ENCODE measurements around the gene SCTR.

The SCTR gene

GRCh38 chr2:119527999-119528398 lies 3.7 kb upstream of the SCTR start:
- no peak overlapping the region for H3K9ac ChIP-seq (ENCODE audit: low read length in 5 of 5)
- peaks cover 0 to 6% (median 3%) of the 10 kb centered on the region in 5 donors for H3K4me1 ChIP-seq (ENCODE audit: control insufficient read depth in 5 of 5, insufficient read depth in 5 of 5, low read length in 5 of 5)
- peaks cover 0 to 26% (median 17%) of the 10 kb centered on the region in 5 donors for H3K27me3 ChIP-seq (ENCODE audit: control insufficient read depth in 5 of 5, insufficient read depth in 4 of 5, low read length in 5 of 5)
- H3K36me3 ChIP-seq (ENCODE audit: control insufficient read depth in 5 of 5, insufficient read depth in 5 of 5, low read length in 5 of 5): no peaks in the 10 kb centered on the region
- peaks cover under 1 to 5% (median under 1%) of the 10 kb centered on the region in 5 donors for H3K9me3 ChIP-seq (ENCODE audit: control insufficient read depth in 5 of 5, low read length in 5 of 5)
- H3K27ac ChIP-seq (ENCODE audit: low read depth, low read length): no peak overlapping the region
- H3K4me3 ChIP-seq (ENCODE audit: low read depth in 1 of 5, low read length in 5 of 5): no peak overlapping the region

GRCh38 chr2:119525614-119526013 lies 1.3 kb upstream of the SCTR start:
- peaks cover 0 to 6% (median 3%) of the 10 kb centered on the region in 5 donors for H3K4me1 ChIP-seq (ENCODE audit: control insufficient read depth in 5 of 5, insufficient read depth in 5 of 5, low read length in 5 of 5)
- no peak overlapping the region for H3K4me3 ChIP-seq (ENCODE audit: low read depth in 1 of 5, low read length in 5 of 5)
- H3K9me3 ChIP-seq (ENCODE audit: control insufficient read depth in 5 of 5, low read length in 5 of 5): no peaks in the 10 kb centered on the region
- no peak overlapping the region for H3K9ac ChIP-seq (ENCODE audit: low read length in 5 of 5)
- no peaks in the 10 kb centered on the region for H3K36me3 ChIP-seq (ENCODE audit: control insufficient read depth in 5 of 5, insufficient read depth in 5 of 5, low read length in 5 of 5)
- peaks cover 0 to 34% (median 23%) of the 10 kb centered on the region in 5 donors for H3K27me3 ChIP-seq (ENCODE audit: control insufficient read depth in 5 of 5, insufficient read depth in 4 of 5, low read length in 5 of 5)
- H3K27ac ChIP-seq (ENCODE audit: low read depth, low read length): no peak overlapping the region

GRCh38 chr2:119523383-119523951 lies 816 bp downstream of the SCTR start:
- Histone ChIP-seq H3K9ac (ENCODE audit: low read length in 5 of 5) (no peak overlapping the region), H3K27me3 (ENCODE audit: control insufficient read depth in 5 of 5, insufficient read depth in 4 of 5, low read length in 5 of 5) (peaks cover 0 to 34% (median 23%) of the 10 kb centered on the region in 5 donors), H3K9me3 (ENCODE audit: control insufficient read depth in 5 of 5, low read length in 5 of 5) (no peaks in the 10 kb centered on the region), H3K4me1 (ENCODE audit: control insufficient read depth in 5 of 5, insufficient read depth in 5 of 5, low read length in 5 of 5) (peaks cover 0 to 6% (median 3%) of the 10 kb centered on the region in 5 donors), H3K27ac (ENCODE audit: low read depth, low read length) (no peak overlapping the region), H3K36me3 (ENCODE audit: control insufficient read depth in 5 of 5, insufficient read depth in 5 of 5, low read length in 5 of 5) (no peaks in the 10 kb centered on the region), H3K4me3 (ENCODE audit: low read depth in 1 of 5, low read length in 5 of 5) (no peak overlapping the region)

- H3K4me1 ChIP-seq (ENCODE audit: control insufficient read depth in 5 of 5, insufficient read depth in 5 of 5, low read length in 5 of 5): peaks cover 0 to 6% (median 3%) of the 10 kb centered on the region in 5 donors
- H3K36me3 ChIP-seq (ENCODE audit: control insufficient read depth in 5 of 5, insufficient read depth in 5 of 5, low read length in 5 of 5): no peaks in the 10 kb centered on the region
- H3K9ac ChIP-seq (ENCODE audit: low read length in 5 of 5): no peak overlapping the region
- no peaks in the 10 kb centered on the region for H3K9me3 ChIP-seq (ENCODE audit: control insufficient read depth in 5 of 5, low read length in 5 of 5)
- H3K4me3 ChIP-seq (ENCODE audit: low read depth in 1 of 5, low read length in 5 of 5): no peak overlapping the region
- H3K27ac ChIP-seq (ENCODE audit: low read depth, low read length): no peak overlapping the region
- peaks cover 0 to 34% (median 24%) of the 10 kb centered on the region in 5 donors for H3K27me3 ChIP-seq (ENCODE audit: control insufficient read depth in 5 of 5, insufficient read depth in 4 of 5, low read length in 5 of 5)
Measured at GRCh38 chr2:119522671-119523070, 1.6 kb downstream of the SCTR start.

GRCh38 chr2:119521433-119522050 lies 2.7 kb downstream of the SCTR start:
- Histone ChIP-seq H3K4me3 (ENCODE audit: low read depth in 1 of 5, low read length in 5 of 5) (no peak overlapping the region), H3K4me1 (ENCODE audit: control insufficient read depth in 5 of 5, insufficient read depth in 5 of 5, low read length in 5 of 5) (peaks cover 0 to 6% (median 3%) of the 10 kb centered on the region in 5 donors), H3K27ac (ENCODE audit: low read depth, low read length) (no peak overlapping the region), H3K36me3 (ENCODE audit: control insufficient read depth in 5 of 5, insufficient read depth in 5 of 5, low read length in 5 of 5) (no peaks in the 10 kb centered on the region), H3K27me3 (ENCODE audit: control insufficient read depth in 5 of 5, insufficient read depth in 4 of 5, low read length in 5 of 5) (peaks cover 0 to 32% (median 24%) of the 10 kb centered on the region in 5 donors), H3K9ac (ENCODE audit: low read length in 5 of 5) (no peak overlapping the region), H3K9me3 (ENCODE audit: control insufficient read depth in 5 of 5, low read length in 5 of 5) (no peaks in the 10 kb centered on the region)

- H3K4me3 ChIP-seq (ENCODE audit: low read depth in 1 of 5, low read length in 5 of 5): no peak overlapping the region
- H3K4me1 ChIP-seq (ENCODE audit: control insufficient read depth in 5 of 5, insufficient read depth in 5 of 5, low read length in 5 of 5): peaks cover 0 to 6% (median 3%) of the 10 kb centered on the region in 5 donors
- H3K27me3 ChIP-seq (ENCODE audit: control insufficient read depth in 5 of 5, insufficient read depth in 4 of 5, low read length in 5 of 5): peaks cover 0 to 32% (median 24%) of the 10 kb centered on the region in 5 donors
- H3K9me3 ChIP-seq (ENCODE audit: control insufficient read depth in 5 of 5, low read length in 5 of 5): no peaks in the 10 kb centered on the region
- no peaks in the 10 kb centered on the region for H3K36me3 ChIP-seq (ENCODE audit: control insufficient read depth in 5 of 5, insufficient read depth in 5 of 5, low read length in 5 of 5)
- no peak overlapping the region for H3K9ac ChIP-seq (ENCODE audit: low read length in 5 of 5)
- no peak overlapping the region for H3K27ac ChIP-seq (ENCODE audit: low read depth, low read length)
Measured at GRCh38 chr2:119520696-119521432, 3.4 kb downstream of the SCTR start.

- Histone ChIP-seq H3K36me3 (ENCODE audit: control insufficient read depth in 5 of 5, insufficient read depth in 5 of 5, low read length in 5 of 5) (no peaks in the 10 kb centered on the region), H3K9ac (ENCODE audit: low read length in 5 of 5) (no peak overlapping the region), H3K4me1 (ENCODE audit: control insufficient read depth in 5 of 5, insufficient read depth in 5 of 5, low read length in 5 of 5) (peaks cover 0 to 6% (median 3%) of the 10 kb centered on the region in 5 donors), H3K9me3 (ENCODE audit: control insufficient read depth in 5 of 5, low read length in 5 of 5) (no peaks in the 10 kb centered on the region), H3K4me3 (ENCODE audit: low read depth in 1 of 5, low read length in 5 of 5) (no peak overlapping the region), H3K27ac (ENCODE audit: low read depth, low read length) (no peak overlapping the region), H3K27me3 (ENCODE audit: control insufficient read depth in 5 of 5, insufficient read depth in 4 of 5, low read length in 5 of 5) (peaks cover 0 to 19% (median 16%) of the 10 kb centered on the region in 5 donors)
Measured at GRCh38 chr2:119519057-119519408, 5.2 kb downstream of the SCTR start.

GRCh38 chr2:119518401-119519056 lies 5.8 kb downstream of the SCTR start:
- Histone ChIP-seq H3K4me3 (ENCODE audit: low read depth in 1 of 5, low read length in 5 of 5) (no peak overlapping the region), H3K36me3 (ENCODE audit: control insufficient read depth in 5 of 5, insufficient read depth in 5 of 5, low read length in 5 of 5) (no peaks in the 10 kb centered on the region), H3K4me1 (ENCODE audit: control insufficient read depth in 5 of 5, insufficient read depth in 5 of 5, low read length in 5 of 5) (peaks cover 0 to under 1% (median 0%) of the 10 kb centered on the region in 5 donors), H3K27me3 (ENCODE audit: control insufficient read depth in 5 of 5, insufficient read depth in 4 of 5, low read length in 5 of 5) (peaks cover 0 to 14% (median 11%) of the 10 kb centered on the region in 5 donors), H3K9ac (ENCODE audit: low read length in 5 of 5) (no peak overlapping the region), H3K27ac (ENCODE audit: low read depth, low read length) (no peak overlapping the region), H3K9me3 (ENCODE audit: control insufficient read depth in 5 of 5, low read length in 5 of 5) (no peaks in the 10 kb centered on the region)

- Histone ChIP-seq H3K36me3 (ENCODE audit: control insufficient read depth in 5 of 5, insufficient read depth in 5 of 5, low read length in 5 of 5) (no peaks in the 10 kb centered on the region), H3K4me3 (ENCODE audit: low read depth in 1 of 5, low read length in 5 of 5) (no peak overlapping the region), H3K9me3 (ENCODE audit: control insufficient read depth in 5 of 5, low read length in 5 of 5) (no peaks in the 10 kb centered on the region), H3K9ac (ENCODE audit: low read length in 5 of 5) (no peak overlapping the region), H3K27ac (ENCODE audit: low read depth, low read length) (no peak overlapping the region), H3K4me1 (ENCODE audit: control insufficient read depth in 5 of 5, insufficient read depth in 5 of 5, low read length in 5 of 5) (no peaks in the 10 kb centered on the region), H3K27me3 (ENCODE audit: control insufficient read depth in 5 of 5, insufficient read depth in 4 of 5, low read length in 5 of 5) (peaks cover 0 to 7% (median 3%) of the 10 kb centered on the region in 5 donors)
Measured at GRCh38 chr2:119517433-119517832, 6.8 kb downstream of the SCTR start.
